ENCODE measurements around the gene FHIT. TPM values are rescaled to one million over a fixed set of nuclear protein-coding genes. Genes with fewer than 3 reads are reported as not detected.

FHIT gene
- total and polyA plus RNA-seq, 10 of the 15 experiments (the other 5 are each of a cell fraction or from before 2014, with no cell fraction given), result 4.2 to 14.9 (median 9.4) TPM

- Histone ChIP-seq H3K4me1 (ENCODE audit: control insufficient read depth, insufficient read depth, low read length) (no peaks in the 10 kb centered on the region), H3K36me3 (ENCODE audit: control insufficient read depth in 2 of 2, insufficient read depth in 2 of 2, low read length in 1 of 2) (no peaks in the 10 kb centered on the region), H3K27me3 (replicated peaks in 1 of 2; ENCODE audit: control insufficient read depth in 2 of 2, insufficient read depth in 2 of 2, low read length in 1 of 2) (no peaks in the 10 kb centered on the region), H3K4me3 (no peak overlapping the region), H3K9ac (ENCODE audit: control insufficient read depth, insufficient read depth, low read length) (no peak overlapping the region), H3K4me2 (ENCODE audit: control insufficient read depth, insufficient read depth) (no peak overlapping the region), H3K9me3 (replicated peaks; ENCODE audit: control insufficient read depth, insufficient read depth, low read length) (no peaks in the 10 kb centered on the region; the same call in 1 of the 3 replicates), H3K79me2 (ENCODE audit: control insufficient read depth, insufficient read depth, low read length) (no peaks in the 10 kb centered on the region), H4K20me1 (ENCODE audit: control insufficient read depth, insufficient read depth) (no peaks in the 10 kb centered on the region), H3K27ac (ENCODE audit: control insufficient read depth, insufficient read depth) (no peak overlapping the region), H2AFZ (ENCODE audit: control insufficient read depth, low read depth, low read length) (no peak overlapping the region)
- POLR2A ChIA-PET, result no interaction called here
- no TSS peak for BruUV-seq (replicated peaks)
- RAD21 ChIA-PET (ENCODE audit: unreplicated experiment), result no interaction called here
- CTCF ChIA-PET, result no interaction called here
- intact Hi-C loops (cut with micrococcal nuclease; ENCODE audit: unreplicated experiment) (no loop called here), in situ Hi-C loops (cut with MboI) (no loop called here)
- no peak for TF ChIP-seq MYC (IDR thresholded peaks at IDR 0.05; ENCODE audit: insufficient read depth, insufficient read length, insufficient replicate concordance, low read length, severe bottlenecking)
- no peak for TF ChIP-seq E2F4 (IDR thresholded peaks at IDR 0.05; ENCODE audit: low read depth, low read length)
- no peak for TF ChIP-seq SREBF1 (IDR thresholded peaks at IDR 0.05; ENCODE audit: low read length)
- no peak for TF ChIP-seq MXI1 (IDR thresholded peaks at IDR 0.05; ENCODE audit: low read depth, low read length)
- TF ChIP-seq IRF5 (IDR thresholded peaks at IDR 0.05; ENCODE audit: borderline replicate concordance), result no peak
- no peak for TF ChIP-seq MAX (IDR thresholded peaks at IDR 0.05; ENCODE audit: low read depth, low read length)
- no peak for TF ChIP-seq SIN3A (IDR thresholded peaks at IDR 0.05; ENCODE audit: low read depth, low read length)
- TF ChIP-seq ESRRA (IDR thresholded peaks at IDR 0.05; ENCODE audit: low read length), result no peak
- ATAC-seq, result no peak
- WGBS (ENCODE audit: insufficient coverage, insufficient replicate concordance, low lambda C conversion rate, missing lambda C conversion rate), result 85% methylated on average over 6 of the region's 6 CpGs
- FAIRE-seq, result no peak
- SMC1A ChIA-PET (ENCODE audit: uncharacterized antibody, unreplicated experiment), result no interaction called here
- DNase-seq (ENCODE audit: low read depth, low spot score), result no peak
These were observed 29.4 kb downstream of the FHIT start for GRCh38 chr3:61221759-61222362.
